ENCODE results near the gene COL9A1.

COL9A1 gene

DNA sequence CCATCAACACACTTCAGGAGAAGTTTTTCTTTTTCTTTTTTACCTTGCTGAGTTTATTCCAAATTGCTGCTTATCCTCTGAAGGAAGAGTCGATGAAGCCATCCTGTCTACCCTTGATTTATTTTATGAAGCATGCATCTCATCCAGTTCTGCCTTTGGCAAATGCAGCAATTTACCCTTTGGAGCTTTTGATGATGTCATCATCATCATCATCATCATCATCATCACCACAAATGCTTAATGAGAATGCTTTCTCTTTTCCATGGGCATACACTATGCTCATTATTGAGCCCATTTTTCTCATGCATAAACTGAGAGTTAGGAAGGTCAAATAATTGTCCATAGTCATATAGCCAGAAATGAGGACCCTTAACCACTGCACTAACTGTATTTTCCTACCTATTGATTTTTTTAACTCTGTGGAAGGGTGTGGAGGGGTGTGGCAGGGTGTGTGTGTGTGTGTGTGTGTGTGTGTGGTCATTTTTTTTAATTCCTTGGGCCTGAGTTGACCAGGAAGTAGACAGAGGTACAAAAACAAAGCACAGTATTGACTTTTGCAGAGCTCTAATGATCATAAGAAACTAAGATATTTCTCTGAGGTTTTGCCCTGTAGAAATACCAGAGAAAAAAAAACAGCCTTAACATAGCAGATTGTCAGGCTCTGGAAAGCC lies 82.8 kb downstream of the COL9A1 start:
- Histone ChIP-seq H3K9me3 (ENCODE audit: control insufficient read depth, low read length) (no peaks in the 10 kb centered on the region), H3K4me3 (ENCODE audit: insufficient read depth, low read depth, low read length, poor library complexity, severe bottlenecking) (no peak overlapping the region), H3K27ac (ENCODE audit: insufficient read depth, low read length, poor library complexity, severe bottlenecking) (no peak overlapping the region), H3K27me3 (replicated peaks; ENCODE audit: control insufficient read depth, insufficient read depth, low read length, poor library complexity, severe bottlenecking) (no peaks in the 10 kb centered on the region), H3K4me1 (ENCODE audit: control insufficient read depth, insufficient read depth, low read length, poor library complexity, severe bottlenecking) (no peaks in the 10 kb centered on the region), H3K36me3 (ENCODE audit: control insufficient read depth, insufficient read depth, low read length) (no peaks in the 10 kb centered on the region)
- no peak for DNase-seq

DNA sequence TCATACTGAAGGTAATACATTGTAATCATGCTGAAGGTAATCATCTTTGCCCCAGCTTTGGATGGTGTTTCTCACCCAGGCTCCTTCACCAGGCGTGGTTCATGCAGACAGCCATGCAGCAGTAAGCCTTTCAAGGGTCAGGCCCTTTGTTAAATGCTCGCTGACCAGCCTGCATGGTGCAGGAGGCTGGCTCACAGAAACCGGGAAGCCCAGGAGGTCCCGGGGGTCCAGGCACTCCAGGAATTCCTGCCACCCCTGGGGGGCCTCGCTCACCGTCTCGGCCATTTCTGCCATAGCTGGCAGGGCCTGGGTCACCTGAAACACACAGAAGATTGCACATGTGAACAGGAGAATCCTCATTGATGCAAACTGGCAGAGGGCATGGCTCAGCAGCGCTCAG lies 86.1 kb downstream of the COL9A1 start:
- Histone ChIP-seq H3K27ac (ENCODE audit: insufficient read depth, low read length, poor library complexity, severe bottlenecking) (no peak overlapping the region), H3K4me1 (ENCODE audit: control insufficient read depth, insufficient read depth, low read length, poor library complexity, severe bottlenecking) (no peaks in the 10 kb centered on the region), H3K9me3 (ENCODE audit: control insufficient read depth, low read length) (no peaks in the 10 kb centered on the region), H3K27me3 (replicated peaks; ENCODE audit: control insufficient read depth, insufficient read depth, low read length, poor library complexity, severe bottlenecking) (no peaks in the 10 kb centered on the region), H3K4me3 (ENCODE audit: insufficient read depth, low read depth, low read length, poor library complexity, severe bottlenecking) (no peak overlapping the region), H3K36me3 (ENCODE audit: control insufficient read depth, insufficient read depth, low read length) (no peaks in the 10 kb centered on the region)
- DNase-seq = no peak

DNA sequence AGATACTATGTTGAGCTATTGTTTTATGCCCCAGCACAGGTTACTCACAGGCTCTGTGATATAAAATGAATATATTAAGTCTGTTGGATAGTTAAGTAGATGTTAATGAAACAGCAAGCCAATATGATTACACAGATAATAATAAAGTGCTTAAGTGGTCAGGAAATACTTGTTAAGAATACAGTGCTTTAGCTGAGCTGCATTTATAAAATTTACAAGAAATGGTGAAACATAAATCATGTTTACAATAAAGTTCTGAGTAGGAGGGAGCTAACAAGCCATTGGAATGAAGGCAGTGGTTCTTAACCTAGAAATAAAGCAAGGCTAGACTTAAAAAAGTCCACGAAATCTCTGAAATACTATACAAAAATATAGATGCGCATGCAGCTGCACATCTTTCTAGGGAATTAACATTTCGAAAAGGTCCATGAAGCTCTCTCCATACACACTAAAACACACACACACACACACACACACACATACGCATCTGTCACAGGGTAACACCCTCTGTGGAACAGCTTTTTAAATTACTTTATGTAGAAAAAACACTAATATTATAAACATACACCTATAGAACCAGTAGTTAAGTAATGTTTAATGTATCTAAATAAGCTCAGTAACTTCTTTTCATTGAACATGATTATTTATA lies 87.3 kb downstream of the COL9A1 start:
- H3K27ac ChIP-seq (ENCODE audit: insufficient read depth, low read length, poor library complexity, severe bottlenecking) = no peak overlapping the region
- H3K27me3 ChIP-seq (replicated peaks; ENCODE audit: control insufficient read depth, insufficient read depth, low read length, poor library complexity, severe bottlenecking) = no peaks in the 10 kb centered on the region
- H3K9me3 ChIP-seq (ENCODE audit: control insufficient read depth, low read length) = no peaks in the 10 kb centered on the region
- no peak for DNase-seq
- H3K4me1 ChIP-seq (ENCODE audit: control insufficient read depth, insufficient read depth, low read length, poor library complexity, severe bottlenecking) = no peaks in the 10 kb centered on the region
- no peaks in the 10 kb centered on the region for H3K36me3 ChIP-seq (ENCODE audit: control insufficient read depth, insufficient read depth, low read length)
- H3K4me3 ChIP-seq (ENCODE audit: insufficient read depth, low read depth, low read length, poor library complexity, severe bottlenecking) = no peak overlapping the region

DNA sequence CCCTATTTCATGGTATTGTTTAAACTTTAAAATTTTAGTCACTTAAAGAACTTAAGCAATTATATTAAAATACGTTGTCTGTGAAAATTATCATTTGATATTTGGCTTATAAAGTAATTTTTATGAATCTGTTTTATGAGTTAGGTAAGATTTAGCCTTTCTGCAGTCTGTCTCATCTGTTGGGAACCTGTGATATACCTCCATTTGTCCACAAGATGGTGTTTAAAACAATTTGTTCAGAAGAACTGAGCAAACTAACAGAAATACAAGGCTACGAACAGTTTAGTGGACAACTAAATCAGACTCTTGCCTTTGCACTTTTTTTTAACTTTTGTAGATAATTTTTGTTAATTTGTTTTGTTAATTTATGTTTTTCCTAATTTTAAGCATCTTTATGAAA lies 92.4 kb downstream of the COL9A1 start:
- no peak overlapping the region for H3K4me3 ChIP-seq (ENCODE audit: insufficient read depth, low read depth, low read length, poor library complexity, severe bottlenecking)
- DNase-seq = no peak
- no peaks in the 10 kb centered on the region for H3K4me1 ChIP-seq (ENCODE audit: control insufficient read depth, insufficient read depth, low read length, poor library complexity, severe bottlenecking)
- no peaks in the 10 kb centered on the region for H3K27me3 ChIP-seq (replicated peaks; ENCODE audit: control insufficient read depth, insufficient read depth, low read length, poor library complexity, severe bottlenecking)
- H3K36me3 ChIP-seq (ENCODE audit: control insufficient read depth, insufficient read depth, low read length) = no peaks in the 10 kb centered on the region
- no peaks in the 10 kb centered on the region for H3K9me3 ChIP-seq (ENCODE audit: control insufficient read depth, low read length)
- H3K27ac ChIP-seq (ENCODE audit: insufficient read depth, low read length, poor library complexity, severe bottlenecking) = no peak overlapping the region

DNA sequence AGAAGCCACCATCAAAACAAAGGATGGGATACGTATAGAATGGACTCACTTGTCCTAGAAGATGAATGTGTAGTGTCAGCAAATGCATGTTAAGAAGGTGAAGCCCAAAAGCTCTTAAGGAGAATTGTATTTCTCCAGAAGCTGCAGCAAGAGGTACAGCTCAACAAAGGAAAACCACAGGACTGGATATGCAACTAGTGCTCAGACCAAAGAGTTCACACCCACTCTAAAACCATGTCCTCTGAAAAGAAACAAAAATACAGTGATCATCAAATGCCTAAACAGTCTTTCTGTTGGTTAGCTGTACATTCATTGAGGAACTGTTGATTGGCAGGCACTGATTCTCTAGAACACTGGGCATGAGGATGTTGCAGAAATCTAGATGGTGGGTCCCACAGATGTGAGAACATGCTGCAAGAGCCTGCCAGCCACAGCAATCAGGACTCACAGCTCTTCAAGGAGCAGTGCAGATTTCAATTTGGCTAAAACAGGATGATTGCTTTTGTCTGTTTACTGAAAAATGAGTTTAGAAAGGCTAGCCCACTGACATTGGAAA lies 94.6 kb downstream of the COL9A1 start:
- Histone ChIP-seq H3K9me3 (ENCODE audit: control insufficient read depth, low read length) (no peaks in the 10 kb centered on the region), H3K4me1 (ENCODE audit: control insufficient read depth, insufficient read depth, low read length, poor library complexity, severe bottlenecking) (no peaks in the 10 kb centered on the region), H3K27me3 (replicated peaks; ENCODE audit: control insufficient read depth, insufficient read depth, low read length, poor library complexity, severe bottlenecking) (no peaks in the 10 kb centered on the region), H3K4me3 (ENCODE audit: insufficient read depth, low read depth, low read length, poor library complexity, severe bottlenecking) (no peak overlapping the region), H3K27ac (ENCODE audit: insufficient read depth, low read length, poor library complexity, severe bottlenecking) (no peak overlapping the region), H3K36me3 (ENCODE audit: control insufficient read depth, insufficient read depth, low read length) (no peaks in the 10 kb centered on the region)
- no peak for DNase-seq

DNA sequence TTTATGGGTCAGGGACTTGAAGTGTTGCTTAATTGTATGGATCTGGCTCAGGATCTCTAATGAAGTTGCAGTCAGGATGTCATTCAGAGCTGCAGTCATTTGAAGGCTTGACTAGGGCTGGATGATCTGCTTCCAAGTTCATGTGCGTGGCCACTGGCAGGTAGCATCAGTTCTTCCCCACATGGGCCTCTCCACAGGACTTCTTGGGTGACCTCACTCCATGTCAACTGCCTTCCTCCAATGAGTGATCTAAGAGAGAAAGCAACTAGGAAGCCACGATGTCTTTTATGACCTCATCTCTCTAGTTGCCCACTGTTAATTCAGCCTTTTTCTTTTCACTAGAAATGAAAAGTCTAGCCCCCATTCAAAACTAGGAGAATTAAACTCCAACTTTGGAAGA lies 104.1 kb downstream of the COL9A1 start:
- Histone ChIP-seq H3K27me3 (replicated peaks; ENCODE audit: control insufficient read depth, insufficient read depth, low read length, poor library complexity, severe bottlenecking) (no peaks in the 10 kb centered on the region), H3K4me3 (ENCODE audit: insufficient read depth, low read depth, low read length, poor library complexity, severe bottlenecking) (no peak overlapping the region), H3K36me3 (ENCODE audit: control insufficient read depth, insufficient read depth, low read length) (no peaks in the 10 kb centered on the region), H3K27ac (ENCODE audit: insufficient read depth, low read length, poor library complexity, severe bottlenecking) (no peak overlapping the region), H3K9me3 (ENCODE audit: control insufficient read depth, low read length) (no peaks in the 10 kb centered on the region), H3K4me1 (ENCODE audit: control insufficient read depth, insufficient read depth, low read length, poor library complexity, severe bottlenecking) (no peaks in the 10 kb centered on the region)
- DNase-seq = no peak

DNA sequence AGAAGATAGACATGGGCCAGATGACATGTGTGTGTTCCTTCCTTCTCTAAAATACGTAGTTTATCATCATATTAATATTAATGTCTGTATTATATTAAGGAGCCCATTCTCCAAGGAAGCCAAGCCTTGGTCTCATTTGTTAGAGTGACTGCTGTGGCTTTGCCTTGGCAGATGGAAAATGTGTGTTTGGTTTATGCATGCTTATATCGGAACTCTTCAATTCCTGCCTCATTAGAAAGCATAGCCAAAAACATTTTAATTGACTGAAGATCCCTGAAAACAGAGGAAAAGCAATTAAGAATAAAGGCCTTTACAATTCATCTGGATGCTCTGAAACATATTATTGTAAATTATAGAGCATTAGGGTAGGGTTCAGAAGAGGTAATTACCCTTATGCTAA lies 106.4 kb downstream of the COL9A1 start:
- no peaks in the 10 kb centered on the region for H3K36me3 ChIP-seq (ENCODE audit: control insufficient read depth, insufficient read depth, low read length)
- H3K27ac ChIP-seq (ENCODE audit: insufficient read depth, low read length, poor library complexity, severe bottlenecking) = no peak overlapping the region
- H3K9me3 ChIP-seq (ENCODE audit: control insufficient read depth, low read length) = no peaks in the 10 kb centered on the region
- no peak overlapping the region for H3K4me3 ChIP-seq (ENCODE audit: insufficient read depth, low read depth, low read length, poor library complexity, severe bottlenecking)
- DNase-seq = no peak
- H3K4me1 ChIP-seq (ENCODE audit: control insufficient read depth, insufficient read depth, low read length, poor library complexity, severe bottlenecking) = no peaks in the 10 kb centered on the region
- no peaks in the 10 kb centered on the region for H3K27me3 ChIP-seq (replicated peaks; ENCODE audit: control insufficient read depth, insufficient read depth, low read length, poor library complexity, severe bottlenecking)

DNA sequence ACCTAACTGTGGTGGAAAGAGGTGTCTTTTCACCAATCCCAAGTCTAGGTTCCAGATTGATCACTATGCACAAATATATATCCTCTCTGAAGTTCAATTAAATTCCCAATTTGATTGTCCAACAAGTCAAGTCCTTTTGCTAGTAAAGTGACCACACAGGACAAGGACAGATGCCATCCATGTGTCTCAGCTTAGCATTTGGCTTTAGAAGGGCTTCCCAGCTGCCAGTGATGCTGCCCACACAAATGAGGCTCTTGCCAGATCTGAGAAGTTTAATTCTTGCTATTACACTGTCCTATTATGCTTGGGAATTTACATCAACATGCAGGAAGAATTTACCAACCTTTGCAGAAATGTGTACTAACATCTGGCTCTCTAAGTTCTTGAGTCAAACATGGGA lies 108.5 kb downstream of the COL9A1 start:
- Histone ChIP-seq H3K27ac (ENCODE audit: insufficient read depth, low read length, poor library complexity, severe bottlenecking) (no peak overlapping the region), H3K4me3 (ENCODE audit: insufficient read depth, low read depth, low read length, poor library complexity, severe bottlenecking) (no peak overlapping the region), H3K27me3 (replicated peaks; ENCODE audit: control insufficient read depth, insufficient read depth, low read length, poor library complexity, severe bottlenecking) (no peaks in the 10 kb centered on the region), H3K36me3 (ENCODE audit: control insufficient read depth, insufficient read depth, low read length) (no peaks in the 10 kb centered on the region), H3K9me3 (ENCODE audit: control insufficient read depth, low read length) (no peaks in the 10 kb centered on the region), H3K4me1 (ENCODE audit: control insufficient read depth, insufficient read depth, low read length, poor library complexity, severe bottlenecking) (no peaks in the 10 kb centered on the region)
- DNase-seq = no peak

DNA sequence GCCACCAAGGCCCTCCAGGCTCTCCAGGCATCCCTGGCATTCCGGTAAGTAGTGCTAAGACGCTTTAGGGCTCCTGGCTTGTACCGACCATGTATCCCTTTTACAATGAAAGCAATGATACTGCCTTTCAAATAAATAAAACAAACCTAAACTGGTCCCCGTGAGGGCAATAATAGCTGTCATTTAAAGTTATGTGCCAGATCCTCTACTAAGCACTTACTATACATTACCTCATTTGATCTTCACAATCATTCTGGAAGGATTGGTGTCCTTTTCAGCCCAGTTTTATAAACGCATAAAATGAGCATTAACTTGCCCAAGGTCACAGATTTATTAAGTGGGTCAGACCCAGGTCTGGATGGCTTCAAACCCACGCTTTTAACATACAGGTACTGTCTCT lies 114.7 kb downstream of the COL9A1 start:
- no peak overlapping the region for H3K27ac ChIP-seq (ENCODE audit: insufficient read depth, low read length, poor library complexity, severe bottlenecking)

DNA sequence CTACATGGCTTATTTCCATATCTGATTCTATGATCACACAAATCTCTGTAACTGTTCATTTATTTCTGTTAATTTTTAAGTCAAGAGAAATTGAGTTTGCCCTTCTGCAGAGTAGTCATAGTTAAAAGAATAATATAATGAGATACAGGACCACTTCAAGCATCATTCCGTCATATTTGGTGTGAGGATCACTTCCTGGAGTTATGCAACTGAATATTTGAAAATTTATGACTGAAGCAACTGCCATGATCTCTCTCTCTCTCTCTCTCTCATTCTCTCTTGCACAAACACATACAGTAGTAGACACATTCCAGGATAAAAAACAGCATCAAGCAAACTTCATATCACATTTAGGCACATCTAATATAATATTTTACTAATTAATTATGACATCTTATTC lies 116.4 kb downstream of the COL9A1 start:
- Histone ChIP-seq H3K4me1 (ENCODE audit: control insufficient read depth, insufficient read depth, low read length, poor library complexity, severe bottlenecking) (no peaks in the 10 kb centered on the region), H3K27ac (ENCODE audit: insufficient read depth, low read length, poor library complexity, severe bottlenecking) (no peak overlapping the region), H3K27me3 (replicated peaks; ENCODE audit: control insufficient read depth, insufficient read depth, low read length, poor library complexity, severe bottlenecking) (no peaks in the 10 kb centered on the region), H3K4me3 (ENCODE audit: insufficient read depth, low read depth, low read length, poor library complexity, severe bottlenecking) (no peak overlapping the region), H3K9me3 (ENCODE audit: control insufficient read depth, low read length) (no peaks in the 10 kb centered on the region), H3K36me3 (ENCODE audit: control insufficient read depth, insufficient read depth, low read length) (no peaks in the 10 kb centered on the region)
- DNase-seq = no peak

More for the DNA sequence above, 114.7 kb downstream of the COL9A1 start:
- DNase-seq = no peak
- H3K4me1 ChIP-seq (ENCODE audit: control insufficient read depth, insufficient read depth, low read length, poor library complexity, severe bottlenecking) = no peaks in the 10 kb centered on the region
- no peaks in the 10 kb centered on the region for H3K36me3 ChIP-seq (ENCODE audit: control insufficient read depth, insufficient read depth, low read length)
- no peak overlapping the region for H3K4me3 ChIP-seq (ENCODE audit: insufficient read depth, low read depth, low read length, poor library complexity, severe bottlenecking)
- H3K9me3 ChIP-seq (ENCODE audit: control insufficient read depth, low read length) = no peaks in the 10 kb centered on the region
- H3K27me3 ChIP-seq (replicated peaks; ENCODE audit: control insufficient read depth, insufficient read depth, low read length, poor library complexity, severe bottlenecking) = no peaks in the 10 kb centered on the region

All from effector memory CD4-positive, alpha-beta T cell (primary cell).